Thyroid gland (tissue), 4 donors: Measurements from ENCODE around the gene STX1A.

ENCODE experiments used
- POLR2A ChIP-seq, 2 donors: fragments of 450-650 bp; IDR thresholded peaks; one replicate each; pipeline ENCODE4 v1.6.1; 2017; ENCODE audit warnings: antibody characterized with exemption in 2 of 2, mild to moderate bottlenecking in 2 of 2, moderate library complexity in 1 of 2
- TF ChIP-seq, protein P1 (sequence below), 6 experiments: fragments of 200-600 bp in 3 of 6; fragments of 450-650 bp in 3 of 6; sonication (generic) in 3 of 6; IDR thresholded peaks; one replicate each; pipeline ENCODE4 v1.5.1; 2016 to 2019; ENCODE audit warnings: antibody characterized with exemption in 6 of 6, mild to moderate bottlenecking in 2 of 6, inconsistent platforms in 1 of 6, moderate library complexity in 1 of 6

DNA sequence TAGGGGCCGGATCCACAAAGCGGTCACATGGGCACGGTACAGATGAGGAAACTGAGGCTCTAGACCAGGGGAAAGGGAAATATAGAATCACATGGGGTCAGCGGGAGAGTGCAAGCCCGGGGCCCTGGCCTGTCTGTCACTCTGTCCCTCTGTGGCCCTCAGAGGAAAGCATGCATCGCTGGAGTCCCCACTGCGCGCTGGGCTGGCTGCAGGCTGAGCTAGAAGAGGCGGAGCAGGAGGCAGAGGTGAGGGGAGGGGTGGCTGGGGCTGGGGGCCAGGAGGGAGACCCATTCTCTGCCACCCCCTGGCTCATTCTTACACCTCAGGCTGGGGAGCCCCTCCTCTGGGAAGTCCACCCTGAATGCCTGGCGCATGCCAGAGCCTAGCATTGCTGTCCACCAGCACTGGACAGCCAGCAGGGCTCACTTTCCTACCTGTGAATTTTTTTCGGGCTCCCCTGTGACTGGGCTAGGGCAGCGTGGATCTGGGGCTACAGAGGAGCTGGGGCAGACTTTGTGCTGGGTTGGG is 49.5 kb downstream of the STX1A start:
- TF ChIP-seq, protein P1, sequence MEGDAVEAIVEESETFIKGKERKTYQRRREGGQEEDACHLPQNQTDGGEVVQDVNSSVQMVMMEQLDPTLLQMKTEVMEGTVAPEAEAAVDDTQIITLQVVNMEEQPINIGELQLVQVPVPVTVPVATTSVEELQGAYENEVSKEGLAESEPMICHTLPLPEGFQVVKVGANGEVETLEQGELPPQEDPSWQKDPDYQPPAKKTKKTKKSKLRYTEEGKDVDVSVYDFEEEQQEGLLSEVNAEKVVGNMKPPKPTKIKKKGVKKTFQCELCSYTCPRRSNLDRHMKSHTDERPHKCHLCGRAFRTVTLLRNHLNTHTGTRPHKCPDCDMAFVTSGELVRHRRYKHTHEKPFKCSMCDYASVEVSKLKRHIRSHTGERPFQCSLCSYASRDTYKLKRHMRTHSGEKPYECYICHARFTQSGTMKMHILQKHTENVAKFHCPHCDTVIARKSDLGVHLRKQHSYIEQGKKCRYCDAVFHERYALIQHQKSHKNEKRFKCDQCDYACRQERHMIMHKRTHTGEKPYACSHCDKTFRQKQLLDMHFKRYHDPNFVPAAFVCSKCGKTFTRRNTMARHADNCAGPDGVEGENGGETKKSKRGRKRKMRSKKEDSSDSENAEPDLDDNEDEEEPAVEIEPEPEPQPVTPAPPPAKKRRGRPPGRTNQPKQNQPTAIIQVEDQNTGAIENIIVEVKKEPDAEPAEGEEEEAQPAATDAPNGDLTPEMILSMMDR (IDR thresholded peaks at IDR 0.05): no peak
- TF ChIP-seq POLR2A (IDR thresholded peaks at IDR 0.05): no peak
